ENCODE results near the gene RELN.

Gene RELN

DNA sequence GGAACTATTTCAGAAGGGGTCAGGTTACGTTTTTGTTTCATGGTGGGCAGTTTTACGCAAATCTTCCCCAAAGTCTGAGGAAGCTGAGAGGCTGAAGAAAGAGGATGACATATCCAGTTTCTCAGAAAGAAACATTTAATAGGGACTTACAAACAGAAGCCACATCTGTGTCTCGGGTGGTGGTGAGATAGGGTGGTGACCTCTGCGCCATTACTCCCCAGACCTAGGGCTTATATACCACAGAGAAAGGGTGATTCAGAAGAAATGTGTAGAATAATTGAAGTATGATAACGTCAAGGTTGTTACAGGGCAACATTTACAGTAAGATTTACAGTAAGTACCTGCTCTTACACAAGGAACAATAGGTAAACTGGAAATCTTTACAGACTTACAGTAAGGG is 43.0 kb upstream of the RELN start:
- Histone ChIP-seq H3K4me1 (ENCODE audit: control insufficient read depth, insufficient read depth, low read length) (no peaks in the 10 kb centered on the region), H3K36me3 (ENCODE audit: control insufficient read depth in 2 of 2, insufficient read depth in 1 of 2, low read length in 2 of 2) (no peaks in the 10 kb centered on the region), H3K27ac (ENCODE audit: extremely low read depth, low read depth, low read length) (no peak overlapping the region), H3K9me3 (ENCODE audit: control insufficient read depth, insufficient read depth, low read depth, low read length) (no peaks in the 10 kb centered on the region), H3K4me3 (ENCODE audit: low read depth, low read length) (no peak overlapping the region)
- POLR2A ChIA-PET: no interaction called here
- CTCF ChIA-PET: no interaction called here
- no peak for TF ChIP-seq ZNF549 (tag by site-specific recombination; IDR thresholded peaks at IDR 0.05)
- TF ChIP-seq ZNF596 (tag by site-specific recombination; IDR thresholded peaks at IDR 0.05): no peak
- no peak for TF ChIP-seq REPIN1 (tag by site-specific recombination; IDR thresholded peaks at IDR 0.05; ENCODE audit: low read depth)
- TF ChIP-seq ZNF501 (tag by site-specific recombination; IDR thresholded peaks at IDR 0.05): no peak
- TF ChIP-seq YY1 (tag by site-specific recombination; IDR thresholded peaks at IDR 0.05): no peak
- TF ChIP-seq ZSCAN18 (tag by site-specific recombination; IDR thresholded peaks at IDR 0.05): no peak
- TF ChIP-seq, protein P1, sequence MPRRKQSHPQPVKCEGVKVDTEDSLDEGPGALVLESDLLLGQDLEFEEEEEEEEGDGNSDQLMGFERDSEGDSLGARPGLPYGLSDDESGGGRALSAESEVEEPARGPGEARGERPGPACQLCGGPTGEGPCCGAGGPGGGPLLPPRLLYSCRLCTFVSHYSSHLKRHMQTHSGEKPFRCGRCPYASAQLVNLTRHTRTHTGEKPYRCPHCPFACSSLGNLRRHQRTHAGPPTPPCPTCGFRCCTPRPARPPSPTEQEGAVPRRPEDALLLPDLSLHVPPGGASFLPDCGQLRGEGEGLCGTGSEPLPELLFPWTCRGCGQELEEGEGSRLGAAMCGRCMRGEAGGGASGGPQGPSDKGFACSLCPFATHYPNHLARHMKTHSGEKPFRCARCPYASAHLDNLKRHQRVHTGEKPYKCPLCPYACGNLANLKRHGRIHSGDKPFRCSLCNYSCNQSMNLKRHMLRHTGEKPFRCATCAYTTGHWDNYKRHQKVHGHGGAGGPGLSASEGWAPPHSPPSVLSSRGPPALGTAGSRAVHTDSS (tag by site-specific recombination; IDR thresholded peaks at IDR 0.05): no peak
- TF ChIP-seq ZNF398 (tag by site-specific recombination; IDR thresholded peaks at IDR 0.05): no peak
- TF ChIP-seq AEBP2 (tag by site-specific recombination; IDR thresholded peaks at IDR 0.05; ENCODE audit: borderline replicate concordance): no peak
- no peak for TF ChIP-seq ZSCAN30 (tag by site-specific recombination; IDR thresholded peaks at IDR 0.05)
- no peak for TF ChIP-seq ZNF76 (tag by site-specific recombination; IDR thresholded peaks at IDR 0.05; ENCODE audit: borderline replicate concordance, low read depth)
- TF ChIP-seq, protein P2, sequence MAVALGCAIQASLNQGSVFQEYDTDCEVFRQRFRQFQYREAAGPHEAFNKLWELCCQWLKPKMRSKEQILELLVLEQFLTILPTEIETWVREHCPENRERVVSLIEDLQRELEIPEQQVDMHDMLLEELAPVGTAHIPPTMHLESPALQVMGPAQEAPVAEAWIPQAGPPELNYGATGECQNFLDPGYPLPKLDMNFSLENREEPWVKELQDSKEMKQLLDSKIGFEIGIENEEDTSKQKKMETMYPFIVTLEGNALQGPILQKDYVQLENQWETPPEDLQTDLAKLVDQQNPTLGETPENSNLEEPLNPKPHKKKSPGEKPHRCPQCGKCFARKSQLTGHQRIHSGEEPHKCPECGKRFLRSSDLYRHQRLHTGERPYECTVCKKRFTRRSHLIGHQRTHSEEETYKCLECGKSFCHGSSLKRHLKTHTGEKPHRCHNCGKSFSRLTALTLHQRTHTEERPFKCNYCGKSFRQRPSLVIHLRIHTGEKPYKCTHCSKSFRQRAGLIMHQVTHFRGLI (tag by site-specific recombination; IDR thresholded peaks at IDR 0.05): no peak
- no peak for TF ChIP-seq ZNF10 (tag by site-specific recombination; IDR thresholded peaks at IDR 0.05)
- TF ChIP-seq GFI1B (tag by site-specific recombination; IDR thresholded peaks at IDR 0.05): no peak
- TF ChIP-seq OSR2 (tag by site-specific recombination; IDR thresholded peaks at IDR 0.05): no peak
- TF ChIP-seq ZNF114 (tag by site-specific recombination; IDR thresholded peaks at IDR 0.05): no peak
- no peak for TF ChIP-seq ZBTB21 (tag by site-specific recombination; IDR thresholded peaks at IDR 0.05)

- H3K9me3 ChIP-seq (ENCODE audit: control insufficient read depth, insufficient read depth, low read depth, low read length): no peaks in the 10 kb centered on the region
- H3K27ac ChIP-seq (ENCODE audit: extremely low read depth, low read depth, low read length): no peak overlapping the region
- POLR2A ChIA-PET: no interaction called here
- H3K4me1 ChIP-seq (ENCODE audit: control insufficient read depth, insufficient read depth, low read length): no peaks in the 10 kb centered on the region
- H3K36me3 ChIP-seq (ENCODE audit: control insufficient read depth in 2 of 2, insufficient read depth in 1 of 2, low read length in 2 of 2): no peaks in the 10 kb centered on the region
- CTCF ChIA-PET: no interaction called here
- no peak overlapping the region for H3K4me3 ChIP-seq (ENCODE audit: low read depth, low read length)
- no peak for TF ChIP-seq KLF9 (tag by site-specific recombination; IDR thresholded peaks at IDR 0.05; ENCODE audit: low read depth)
- no peak for TF ChIP-seq ZNF10 (tag by site-specific recombination; IDR thresholded peaks at IDR 0.05)
- no peak for TF ChIP-seq ZNF174 (tag by site-specific recombination; IDR thresholded peaks at IDR 0.05)
- no peak for TF ChIP-seq HOXC10 (CRISPR knock-in tag; IDR thresholded peaks at IDR 0.05)
- TF ChIP-seq OSR2 (tag by site-specific recombination; IDR thresholded peaks at IDR 0.05): no peak
- TF ChIP-seq REPIN1 (tag by site-specific recombination; IDR thresholded peaks at IDR 0.05; ENCODE audit: low read depth): no peak
- no peak for TF ChIP-seq ZNF391 (tag by site-specific recombination; IDR thresholded peaks at IDR 0.05; ENCODE audit: borderline replicate concordance, low read depth)
- no peak for TF ChIP-seq EGR2 (tag by site-specific recombination; IDR thresholded peaks at IDR 0.05; ENCODE audit: low read depth)
- no peak for TF ChIP-seq ZNF561 (tag by site-specific recombination; IDR thresholded peaks at IDR 0.05; ENCODE audit: borderline replicate concordance)
- no peak for TF ChIP-seq ZNF362 (tag by site-specific recombination; IDR thresholded peaks at IDR 0.05)
- TF ChIP-seq ZBTB7A (tag by site-specific recombination; IDR thresholded peaks at IDR 0.05; ENCODE audit: low read depth): no peak
- no peak for TF ChIP-seq ATF2 (tag by site-specific recombination; IDR thresholded peaks at IDR 0.05; ENCODE audit: low read depth)
Observed at GRCh38 chr7:104029765-104030164, 40.3 kb upstream of the RELN start.

Measured in HEK293 (cell line).